K562 (cell line): ENCODE results near the gene RPL27. TPM values are rescaled to one million over a fixed set of nuclear protein-coding genes. Genes with fewer than 3 reads are reported as not detected.

Experiments
- CBX5 ChIP-seq: IDR thresholded peaks from 2 replicates; pipeline ENCODE4 v1.6.1; 2014; ENCODE audit warnings: low read depth, borderline replicate concordance
- ELF1 ChIP-seq: fragments of 200-800 bp; sonication (Bioruptor generic); IDR thresholded peaks from 2 replicates; pipeline ENCODE4 v1.6.1; 2016; ENCODE audit warnings: missing genetic modification characterization, missing compliant biosample characterization
- ERF ChIP-seq: fragments of 450-650 bp; formaldehyde crosslinking; IDR thresholded peaks from 2 replicates; pipeline ENCODE4 v1.4.0; 2020; ENCODE audit warnings: mild to moderate bottlenecking, mixed read lengths
- GATAD2A ChIP-seq: fragments of 450-650 bp; IDR thresholded peaks from 2 replicates; pipeline ENCODE4 v1.6.1; 2017
- HMGN3 ChIP-seq: IDR thresholded peaks from 2 replicates; pipeline ENCODE4 v1.6.1; 2011; ENCODE audit warnings: borderline replicate concordance, low read depth, mild to moderate bottlenecking, mixed read lengths, low read length; ENCODE audit not compliant: insufficient read length; ENCODE audit errors: extremely low read depth
- HNRNPUL1 ChIP-seq: fragments of 200-400 bp; formaldehyde crosslinking; IDR thresholded peaks from 2 replicates; pipeline ENCODE4 v1.6.1; 2017; ENCODE audit warnings: low read length
- KLF16 ChIP-seq: IDR thresholded peaks from 2 replicates; pipeline ENCODE4 v1.6.1; 2016; ENCODE audit warnings: antibody characterized with exemption
- MCM5 ChIP-seq: fragments of 450-650 bp; IDR thresholded peaks from 2 replicates; pipeline ENCODE4 v1.6.1; 2016; ENCODE audit warnings: low read depth
- MEF2D ChIP-seq: conservative IDR thresholded peaks from 2 replicates; pipeline ENCODE4 v1.6.1; 2016; ENCODE audit warnings: low read depth, missing genetic modification characterization, missing compliant biosample characterization
- MYC ChIP-seq, 2 experiments: fragments of 250-450 bp in 1 of 2; sonication (Bioruptor Pico) in 1 of 2; IDR thresholded peaks; 2 replicates each; pipeline versions ENCODE4 v1.5.1 to v1.6.1; 2012 to 2021; ENCODE audit warnings: low read depth in 2 of 2, borderline replicate concordance in 1 of 2, improper control_type of control experiment in 1 of 2, low read length in 1 of 2, mild to moderate bottlenecking in 1 of 2, moderate library complexity in 1 of 2
- NFATC3 ChIP-seq: fragments of 450-650 bp; IDR thresholded peaks from 2 replicates; pipeline ENCODE4 v1.6.1; 2017; ENCODE audit warnings: mild to moderate bottlenecking
- POLR2G ChIP-seq: fragments of 200-400 bp; formaldehyde crosslinking; IDR thresholded peaks from 2 replicates; pipeline ENCODE4 v1.6.1; 2017; ENCODE audit warnings: low read depth, mild to moderate bottlenecking, antibody characterized with exemption, low read length, moderate library complexity
- SETDB1 ChIP-seq: IDR thresholded peaks from one replicate; pipeline ENCODE4 v1.6.1; 2012; ENCODE audit warnings: low read length, control low read depth, inconsistent platforms
- SMAD3 ChIP-seq: fragments of 450-650 bp; formaldehyde crosslinking; conservative IDR thresholded peaks from 2 replicates; pipeline ENCODE4 v1.4.0; 2020; ENCODE audit warnings: mild to moderate bottlenecking
- SMARCE1 ChIP-seq: fragments of 450-650 bp; IDR thresholded peaks from 2 replicates; pipeline ENCODE4 v1.7.1; 2016; ENCODE audit warnings: mild to moderate bottlenecking
- SMC3 ChIP-seq: conservative IDR thresholded peaks from 2 replicates; pipeline ENCODE4 v1.6.1; 2011; ENCODE audit warnings: low read depth, low read length, improper control_type of control experiment; ENCODE audit not compliant: insufficient read depth
- ZNF408 ChIP-seq: fragments of 250-450 bp; sonication (Bioruptor Pico); IDR thresholded peaks from 2 replicates; pipeline ENCODE4 v1.4.0; 2020; ENCODE audit warnings: low read depth, mild to moderate bottlenecking, moderate library complexity
- ZNF57 ChIP-seq: fragments of 450-650 bp; formaldehyde crosslinking; IDR thresholded peaks from 2 replicates; pipeline ENCODE4 v1.4.0; 2020; ENCODE audit warnings: mild to moderate bottlenecking, moderate library complexity
- ZNF740 ChIP-seq, 3 experiments: fragments of 200-800 bp in 1 of 3; sonication (Bioruptor generic) in 1 of 3; sonication (generic) in 1 of 3; formaldehyde crosslinking in 1 of 3; IDR thresholded peaks; 2 replicates each; pipeline versions ENCODE4 v1.6.1 to v1.8.0; 2016 to 2022; ENCODE audit warnings: mild to moderate bottlenecking in 2 of 3, missing compliant biosample characterization in 2 of 3, missing genetic modification characterization in 2 of 3, missing genetic modification reagents in 1 of 3
- ZNF766 ChIP-seq: fragments of 200-800 bp; sonication (Bioruptor generic); conservative IDR thresholded peaks from 2 replicates; pipeline ENCODE4 v1.6.1; 2016; ENCODE audit warnings: missing genetic modification characterization, missing compliant biosample characterization
- polyA plus RNA-seq, 8 experiments: library from polyadenylated mRNA; depleted of rRNA in 4 of 8; stranded (reverse) in 5 of 8; unstranded in 3 of 8; fragments of >200 nt; fragmentation: Nextera tagmentation in 2 of 8; fragmentation: Illumina TruSeq in 1 of 8; extraction: Ambion mirVana in 2 of 8; extraction: Trizol in 1 of 8; gene quantifications; 2 replicates each; pipeline versions ENCODE4 v1.2.1 to v1.2.3, GENCODE V29; 2011 to 2014; ENCODE audit warnings: inconsistent platforms in 1 of 8, missing spikeins in 1 of 8
- total RNA-seq, 7 experiments: library from RNA; depleted of rRNA in 6 of 7; stranded (reverse); fragments of >200 nt in 6 of 7; fragmentation: Illumina TruSeq in 2 of 7; extraction: Trizol in 2 of 7; gene quantifications; 2 replicates each; pipeline versions ENCODE4 v1.2.1 to v1.2.3, GENCODE V29; 2011 to 2021; ENCODE audit warnings: low replicate concordance in 1 of 7
- TF ChIP-seq, protein P1 (sequence below): sonication (generic); formaldehyde crosslinking; IDR thresholded peaks from 2 replicates; pipeline ENCODE4 v1.8.0; 2022; ENCODE audit warnings: missing genetic modification reagents, mild to moderate bottlenecking, borderline replicate concordance
- TF ChIP-seq, protein P2 (sequence below): sonication (generic); formaldehyde crosslinking; IDR thresholded peaks from 2 replicates; pipeline ENCODE4 v1.8.0; 2022; ENCODE audit warnings: missing genetic modification reagents, mild to moderate bottlenecking, moderate library complexity, borderline replicate concordance
- TF ChIP-seq, protein P3 (sequence below), 2 experiments: fragments of 200-800 bp in 1 of 2; sonication (Bioruptor generic) in 1 of 2; sonication (generic) in 1 of 2; formaldehyde crosslinking in 1 of 2; IDR thresholded peaks in 1 of 2; conservative IDR thresholded peaks in 1 of 2; 2 replicates each; pipeline versions ENCODE4 v1.5.0 to v1.6.1; 2016 to 2020; ENCODE audit warnings: missing compliant biosample characterization in 1 of 2, missing genetic modification characterization in 1 of 2, missing genetic modification reagents in 1 of 2

The RPL27 gene
- total and polyA plus RNA-seq, 9 of the 15 experiments (the other 6 are each of a cell fraction or from before 2014, with no cell fraction given), result 1,539 to 6,155 (median 3,710) TPM

GRCh38 chr17:42979511-42980273 is 18.5 kb upstream of the RPL27 start, which contains the start of gene PTGES3L (continued):
- peak; percentile 50 for TF ChIP-seq POLR2G
- TF ChIP-seq, protein P1, sequence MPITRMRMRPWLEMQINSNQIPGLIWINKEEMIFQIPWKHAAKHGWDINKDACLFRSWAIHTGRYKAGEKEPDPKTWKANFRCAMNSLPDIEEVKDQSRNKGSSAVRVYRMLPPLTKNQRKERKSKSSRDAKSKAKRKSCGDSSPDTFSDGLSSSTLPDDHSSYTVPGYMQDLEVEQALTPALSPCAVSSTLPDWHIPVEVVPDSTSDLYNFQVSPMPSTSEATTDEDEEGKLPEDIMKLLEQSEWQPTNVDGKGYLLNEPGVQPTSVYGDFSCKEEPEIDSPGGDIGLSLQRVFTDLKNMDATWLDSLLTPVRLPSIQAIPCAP (CRISPR knock-in tag), result no peak
- TF ChIP-seq KLF16, result no peak
- TF ChIP-seq ZNF740 (CRISPR knock-in tag; IDR thresholded peaks at IDR 0.05), result no peak
- TF ChIP-seq ZNF740 (tag; IDR thresholded peaks at IDR 0.05), result no peak
- no peak for TF ChIP-seq NFATC3
- no peak for TF ChIP-seq SETDB1
- TF ChIP-seq, protein P2, sequence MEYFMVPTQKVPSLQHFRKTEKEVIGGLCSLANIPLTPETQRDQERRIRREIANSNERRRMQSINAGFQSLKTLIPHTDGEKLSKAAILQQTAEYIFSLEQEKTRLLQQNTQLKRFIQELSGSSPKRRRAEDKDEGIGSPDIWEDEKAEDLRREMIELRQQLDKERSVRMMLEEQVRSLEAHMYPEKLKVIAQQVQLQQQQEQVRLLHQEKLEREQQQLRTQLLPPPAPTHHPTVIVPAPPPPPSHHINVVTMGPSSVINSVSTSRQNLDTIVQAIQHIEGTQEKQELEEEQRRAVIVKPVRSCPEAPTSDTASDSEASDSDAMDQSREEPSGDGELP (CRISPR knock-in tag), result peak; percentile 43; the same call in 1 of the 2 replicates
- TF ChIP-seq SMAD3, result no peak
- TF ChIP-seq ERF, result no peak
- TF ChIP-seq ZNF57 (CRISPR knock-in tag), result no peak
- TF ChIP-seq HMGN3, result no peak
- no peak for TF ChIP-seq MCM5
- no peak for TF ChIP-seq MEF2D (tag)
- TF ChIP-seq MYC (IDR thresholded peaks at IDR 0.05; ENCODE audit: low read depth, low read length), result 0 out of 2 replicates have a peak, but pooled peaks have one; percentile 50
- no peak for TF ChIP-seq MYC (CRISPR knock-in tag; IDR thresholded peaks at IDR 0.05; ENCODE audit: borderline replicate concordance, low read depth)
- TF ChIP-seq ZNF408 (CRISPR knock-in tag), result no peak
- TF ChIP-seq, protein P3, sequence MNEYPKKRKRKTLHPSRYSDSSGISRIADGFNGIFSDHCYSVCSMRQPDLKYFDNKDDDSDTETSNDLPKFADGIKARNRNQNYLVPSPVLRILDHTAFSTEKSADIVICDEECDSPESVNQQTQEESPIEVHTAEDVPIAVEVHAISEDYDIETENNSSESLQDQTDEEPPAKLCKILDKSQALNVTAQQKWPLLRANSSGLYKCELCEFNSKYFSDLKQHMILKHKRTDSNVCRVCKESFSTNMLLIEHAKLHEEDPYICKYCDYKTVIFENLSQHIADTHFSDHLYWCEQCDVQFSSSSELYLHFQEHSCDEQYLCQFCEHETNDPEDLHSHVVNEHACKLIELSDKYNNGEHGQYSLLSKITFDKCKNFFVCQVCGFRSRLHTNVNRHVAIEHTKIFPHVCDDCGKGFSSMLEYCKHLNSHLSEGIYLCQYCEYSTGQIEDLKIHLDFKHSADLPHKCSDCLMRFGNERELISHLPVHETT (CRISPR knock-in tag; conservative IDR thresholded peaks at IDR 0.05 in 1 of 2, IDR thresholded peaks at IDR 0.05 in 1 of 2), result peak in 1 of 2 experiments; percentile 22; a peak in 1 of 4 replicates
- no peak for TF ChIP-seq CBX5
- no peak for TF ChIP-seq ELF1 (tag)
- TF ChIP-seq HNRNPUL1, result no peak
- TF ChIP-seq SMC3, result no peak
- TF ChIP-seq SMARCE1, result 0 out of 2 replicates have a peak, but pooled peaks have one; percentile 38
- no peak for TF ChIP-seq GATAD2A
- TF ChIP-seq ZNF766 (CRISPR knock-in tag), result no peak
